Coronary artery (tissue), 2 donors: ENCODE results near the gene IGLL5.
"Not testable (repeated sequence)": the region's sequence is repeated elsewhere in the genome, so short reads cannot be mapped to it uniquely, and the experiment has no call there.

ENCODE experiments used
- DNase-seq: peaks from one replicate; pipeline ENCODE4 v3.0.0-alpha.2; 2017; ENCODE audit warnings: low spot score
- H3K27ac ChIP-seq, 2 donors: fragments of 200-600 bp; sonication (generic); one replicate each; pipeline ENCODE4 v1.5.1; 2016 to 2019
- H3K4me3 ChIP-seq: fragments of 200-600 bp; sonication (generic); 2 replicates; pipeline ENCODE4 v1.5.1; 2016; ENCODE audit warnings: mild to moderate bottlenecking, moderate library complexity
- CTCF ChIP-seq: fragments of 200-600 bp; sonication (generic); IDR thresholded peaks from one replicate; pipeline ENCODE4 v1.5.1; 2019; ENCODE audit warnings: antibody characterized with exemption

IGLL5 gene

DNA sequence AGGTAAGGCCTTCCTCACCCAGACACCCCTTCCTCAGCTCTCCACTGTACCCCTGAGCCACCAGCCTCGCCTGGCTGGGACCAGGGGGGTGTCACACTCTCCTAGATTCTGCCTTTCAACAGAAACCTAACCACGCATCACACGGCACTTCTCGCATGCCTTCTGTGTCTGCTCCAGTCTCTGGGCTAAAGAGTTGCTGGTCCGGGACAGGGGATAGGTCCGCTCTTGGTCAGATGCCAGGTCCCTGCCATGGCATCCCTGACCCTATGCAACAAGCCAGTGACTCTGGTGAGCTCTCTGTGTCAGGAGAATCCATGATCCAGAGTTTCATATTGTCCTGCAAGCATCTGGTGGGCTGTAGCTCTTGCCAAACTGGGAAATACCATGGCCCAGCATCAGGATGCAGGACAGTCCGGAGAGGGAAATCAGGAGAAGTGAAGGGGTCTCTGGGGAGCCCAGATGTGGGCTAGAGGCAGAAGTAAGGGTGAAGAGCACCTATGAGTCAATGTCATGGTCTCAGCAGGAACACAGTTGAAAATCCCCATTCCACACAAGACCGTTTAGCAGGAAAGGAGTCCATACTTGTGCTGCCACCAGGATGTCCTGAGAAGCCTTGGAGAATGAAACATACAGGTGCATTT, 14.1 kb downstream of the IGLL5 start:
- no peak for TF ChIP-seq CTCF
- Histone ChIP-seq H3K4me3 (no peak overlapping the region), H3K27ac (no peak overlapping the region)
- no peak for DNase-seq

DNA sequence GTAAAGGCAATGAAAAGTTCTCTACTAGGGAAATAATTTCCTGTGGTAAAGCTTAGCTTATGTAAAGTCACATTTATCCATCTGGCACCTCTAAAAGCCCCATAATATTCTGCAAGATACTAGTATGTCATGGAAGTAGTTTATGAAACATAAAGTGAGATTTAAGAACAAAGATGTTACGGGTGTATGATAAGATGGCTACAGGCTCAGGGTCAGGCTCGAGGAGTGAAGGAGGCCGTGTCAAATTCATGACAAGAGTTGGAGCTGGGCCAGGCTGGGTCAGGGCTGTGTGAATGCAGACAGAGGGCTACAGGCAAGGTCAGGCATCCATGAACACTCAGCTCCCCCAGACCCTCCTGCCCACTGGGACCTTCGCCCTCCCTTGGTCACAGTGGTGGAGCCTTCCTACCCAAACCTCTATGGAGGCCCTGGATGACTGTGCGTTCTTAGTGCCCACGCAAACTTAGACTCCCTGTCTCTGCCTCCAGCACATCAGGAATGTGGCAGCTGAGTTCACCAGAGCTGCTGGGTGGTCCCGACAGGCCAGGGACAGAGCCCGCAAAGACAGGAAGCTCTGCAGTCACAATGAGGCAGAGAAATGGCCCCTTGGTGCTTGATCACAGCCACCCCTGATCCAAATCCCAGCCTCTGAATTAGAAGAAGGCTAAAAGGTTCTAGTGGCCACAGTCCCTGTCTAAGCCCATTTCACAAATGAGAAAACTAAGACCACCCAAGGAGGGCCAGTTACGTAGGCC, 14.8 kb downstream of the IGLL5 start:
- H3K27ac ChIP-seq, result no peak overlapping the region
- no peak for TF ChIP-seq CTCF
- H3K4me3 ChIP-seq, result no peak overlapping the region
- no peak for DNase-seq

GRCh38 chr22:22903355-22903777, 15.8 kb downstream of the IGLL5 start:
- Histone ChIP-seq H3K4me3 (no peak overlapping the region), H3K27ac (no peak overlapping the region)
- TF ChIP-seq CTCF, result no peak
- no peak for DNase-seq

DNA sequence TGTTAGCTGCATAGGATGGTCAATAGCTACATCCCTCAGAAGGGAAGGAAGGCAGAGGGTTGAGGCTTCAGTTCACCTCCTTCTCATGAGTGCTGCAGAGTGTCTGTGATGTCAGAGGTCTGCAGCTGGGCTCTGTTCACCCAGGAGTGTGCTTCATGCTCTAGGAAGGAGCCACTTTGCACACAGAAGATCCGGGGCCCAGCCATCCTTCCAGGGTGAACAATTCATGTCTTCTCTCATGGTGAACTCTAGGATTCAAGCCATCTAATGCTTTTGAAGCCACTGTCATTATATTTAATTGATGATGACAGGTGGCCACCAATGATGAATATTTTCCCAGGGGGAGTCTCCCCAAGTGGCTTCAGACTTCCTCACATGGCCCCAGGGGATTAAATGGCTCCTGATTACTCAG, 16.2 kb downstream of the IGLL5 start:
- DNase-seq, H3K4me3 ChIP-seq: not testable (repeated sequence)

GRCh38 chr22:22904736-22905135, 17.1 kb downstream of the IGLL5 start:
- H3K27ac ChIP-seq, DNase-seq, H3K4me3 ChIP-seq: not testable (repeated sequence)

More for the DNA sequence above, 16.2 kb downstream of the IGLL5 start:
- not testable (repeated sequence) for H3K27ac ChIP-seq

GRCh38 chr22:22906391-22906790, 18.8 kb downstream of the IGLL5 start:
- not testable (repeated sequence) for DNase-seq, H3K27ac ChIP-seq, H3K4me3 ChIP-seq

- TF ChIP-seq CTCF, result no peak
- no peak for DNase-seq
Observed at GRCh38 chr22:22906907-22907550, 19.4 kb downstream of the IGLL5 start.

GRCh38 chr22:22907551-22908494, 20.2 kb downstream of the IGLL5 start:
- TF ChIP-seq CTCF, result no peak
- DNase-seq, result no peak
- Histone ChIP-seq H3K4me3 (no peak overlapping the region), H3K27ac (no peak overlapping the region)

More at GRCh38 chr22:22906907-22907550, 19.4 kb downstream of the IGLL5 start:
- H3K27ac ChIP-seq, result no peak overlapping the region
- no peak overlapping the region for H3K4me3 ChIP-seq
